CD14-positive monocyte (primary cell): ENCODE results near the gene PRDM5. TPM values are rescaled to one million over a fixed set of nuclear protein-coding genes. Genes with fewer than 3 reads are reported as not detected.

Source experiments
- DNase-seq, 3 donors: peaks; one replicate each; pipeline ENCODE4 v3.0.0-alpha.2; 2011 to 2022
- H2AFZ ChIP-seq: 2 replicates; pipeline ENCODE4 v1.6.0; 2012; ENCODE audit warnings: mild to moderate bottlenecking, low read depth, low read length, inconsistent platforms; ENCODE audit not compliant: insufficient read depth, poor library complexity, severe bottlenecking
- H3K27ac ChIP-seq, 2 donors: 1 replicate in 1 of 2; 2 replicates in 1 of 2; pipeline ENCODE4 v1.5.1; 2012 to 2013; ENCODE audit warnings: low read length in 2 of 2, control low read depth in 1 of 2, inconsistent platforms in 1 of 2, low read depth in 1 of 2, mild to moderate bottlenecking in 1 of 2
- H3K27me3 ChIP-seq, 2 donors: one replicate each; pipeline versions ENCODE4 v1.6.0 to v1.6.1; 2011 to 2013; ENCODE audit warnings: low read length in 2 of 2; ENCODE audit not compliant: control insufficient read depth in 2 of 2, insufficient read depth in 2 of 2
- H3K36me3 ChIP-seq, 2 donors: replicated peaks in 1 of 2; 1 replicate in 1 of 2; 2 replicates in 1 of 2; pipeline versions ENCODE4 v1.5.1 to v1.6.1; 2012 to 2013; ENCODE audit warnings: low read length in 2 of 2, control low read depth in 1 of 2, inconsistent platforms in 1 of 2, mild to moderate bottlenecking in 1 of 2; ENCODE audit not compliant: insufficient read depth in 2 of 2, control insufficient read depth in 1 of 2
- H3K4me1 ChIP-seq, 2 donors: 1 replicate in 1 of 2; 2 replicates in 1 of 2; pipeline versions ENCODE4 v1.5.1 to v1.6.1; 2012 to 2013; ENCODE audit warnings: low read length in 2 of 2, control low read depth in 1 of 2, inconsistent platforms in 1 of 2, mild to moderate bottlenecking in 1 of 2, moderate library complexity in 1 of 2; ENCODE audit not compliant: insufficient read depth in 2 of 2, control insufficient read depth in 1 of 2
- H3K4me2 ChIP-seq: replicated peaks from 2 replicates; pipeline ENCODE3; 2012; ENCODE audit warnings: low read length, moderate library complexity, mild to moderate bottlenecking; ENCODE audit not compliant: poor library complexity, severe bottlenecking; ENCODE audit errors: extremely low read depth
- H3K4me3 ChIP-seq, 3 experiments: fragments of 200-600 bp in 1 of 3; sonication (generic) in 1 of 3; replicated peaks in 1 of 3; 1 replicate in 2 of 3; 2 replicates in 1 of 3; pipeline ENCODE4 v1.5.1; 2011 to 2013; ENCODE audit warnings: low read length in 3 of 3, mild to moderate bottlenecking in 3 of 3, control low read depth in 2 of 3, low read depth in 2 of 3, inconsistent platforms in 1 of 3, moderate library complexity in 1 of 3
- H3K79me2 ChIP-seq: 2 replicates; pipeline ENCODE4 v1.6.0; 2012; ENCODE audit warnings: mild to moderate bottlenecking, control low read depth, inconsistent platforms, low read length, moderate library complexity; ENCODE audit not compliant: insufficient read depth
- H3K9ac ChIP-seq: 2 replicates; pipeline ENCODE4 v1.6.0; 2017; ENCODE audit warnings: low read length, mild to moderate bottlenecking; ENCODE audit not compliant: insufficient read depth, poor library complexity, severe bottlenecking
- H3K9me3 ChIP-seq, 2 donors: replicated peaks in 1 of 2; 1 replicate in 1 of 2; 2 replicates in 1 of 2; pipeline versions ENCODE4 v1.5.1 to v1.6.1; 2012 to 2013; ENCODE audit warnings: low read length in 2 of 2, control low read depth in 1 of 2; ENCODE audit not compliant: control insufficient read depth in 1 of 2, insufficient read depth in 1 of 2
- H4K20me1 ChIP-seq: 2 replicates; pipeline ENCODE4 v1.6.0; 2012; ENCODE audit warnings: mild to moderate bottlenecking, low read length, control low read depth, moderate library complexity; ENCODE audit not compliant: insufficient read depth
- H3K27ac Mint-ChIP-seq, 7 donors: one replicate each; pipeline ENCODE4 v1.8.0; 2020; ENCODE audit warnings: mild to moderate bottlenecking in 7 of 7, mixed read lengths in 7 of 7, moderate library complexity in 6 of 7, inconsistent platforms in 2 of 7
- H3K27me3 Mint-ChIP-seq, 3 donors: one replicate each; pipeline ENCODE4 v1.8.0; 2021 to 2022; ENCODE audit warnings: low read depth in 3 of 3, mild to moderate bottlenecking in 3 of 3, mixed read lengths in 3 of 3, moderate library complexity in 3 of 3, inconsistent platforms in 1 of 3
- H3K36me3 Mint-ChIP-seq, 2 donors: one replicate each; pipeline ENCODE4 v1.8.0; 2020; ENCODE audit warnings: mixed read lengths in 2 of 2, inconsistent platforms in 1 of 2, mild to moderate bottlenecking in 1 of 2
- H3K4me1 Mint-ChIP-seq: one replicate; pipeline ENCODE4 v1.8.0; 2020; ENCODE audit warnings: mild to moderate bottlenecking, mixed read lengths
- H3K4me3 Mint-ChIP-seq, 2 donors: one replicate each; pipeline ENCODE4 v1.8.0; 2020; ENCODE audit warnings: mild to moderate bottlenecking in 2 of 2, mixed read lengths in 2 of 2, moderate library complexity in 1 of 2
- H3K9me3 Mint-ChIP-seq, 7 donors: one replicate each; pipeline ENCODE4 v1.8.0; 2020 to 2022; ENCODE audit warnings: mixed read lengths in 7 of 7, mild to moderate bottlenecking in 6 of 7, moderate library complexity in 6 of 7, inconsistent platforms in 2 of 7
- WGBS: methylation state at CpG from one replicate; pipeline ENCODE4 v1.1.5; 2013; ENCODE audit warnings: missing lambda C conversion rate; ENCODE audit not compliant: insufficient coverage; 5-methylcytosine and 5-hydroxymethylcytosine counted together
- intact Hi-C, 2 donors: fragments of 100-400 bp; cut with micrococcal nuclease; formaldehyde crosslinking; loops; one replicate each; pipeline versions ENCODE4 v1.15.0 to v1.15.1; 2023
- polyA plus RNA-seq, 3 donors: library from polyadenylated mRNA; depleted of rRNA in 1 of 3; unstranded in 2 of 3; stranded (reverse) in 1 of 3; fragments of 300-500 nt in 2 of 3; fragments of >200 nt in 1 of 3; fragmentation: Illumina TruSeq in 2 of 3; gene quantifications; 1 replicate in 2 of 3; 2 replicates in 1 of 3; pipeline ENCODE4 v1.2.3, GENCODE V29; 2012 to 2021
- TF ChIP-seq, protein P1 (sequence below): fragments of 200-600 bp; IDR thresholded peaks from one replicate; pipeline ENCODE4 v1.8.0; 2022; ENCODE audit warnings: antibody characterized with exemption, mild to moderate bottlenecking

Gene PRDM5
- polyA plus RNA-seq, 3 donors: 0.12 to 0.25 (median 0.17) TPM

DNA sequence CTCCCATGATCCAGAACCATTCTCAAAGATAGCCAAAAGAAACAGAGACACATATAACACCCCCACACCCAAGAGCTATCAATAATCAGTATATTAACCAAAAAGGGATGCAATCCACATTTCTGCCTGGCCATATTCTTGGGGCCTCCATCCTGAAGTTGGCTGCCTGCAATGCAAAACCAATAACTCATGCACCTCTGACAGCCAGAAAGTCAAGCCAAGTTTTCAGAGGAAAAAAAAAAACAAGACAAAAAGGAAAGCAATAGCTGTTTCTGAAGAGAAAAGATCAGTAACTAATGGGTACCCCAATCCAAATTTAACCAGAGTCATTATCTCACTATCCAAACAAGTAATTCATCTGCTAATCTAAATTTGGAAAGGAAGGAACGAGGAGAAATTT lies 7.3 kb upstream of the PRDM5 start:
- Mint-ChIP-seq H3K27ac (no peak overlapping the region), H3K4me1 (no peaks in the 10 kb centered on the region), H3K27me3 (peaks cover 10 to 17% (median 12%) of the 10 kb centered on the region in 3 donors), H3K36me3 (no peaks in the 10 kb centered on the region), H3K9me3 (peaks cover 0 to 5% (median 1%) of the 10 kb centered on the region in 7 donors), H3K4me3 (no peak overlapping the region)
- no peak overlapping the region for H3K9ac ChIP-seq
- H4K20me1 ChIP-seq: no peaks in the 10 kb centered on the region
- H2AFZ ChIP-seq: no peak overlapping the region
- no peak for DNase-seq
- H3K9me3 ChIP-seq: no peaks in the 10 kb centered on the region
- no peak overlapping the region for H3K27ac ChIP-seq
- no peaks in the 10 kb centered on the region for H3K36me3 ChIP-seq
- H3K4me3 ChIP-seq: no peak overlapping the region
- H3K79me2 ChIP-seq: no peaks in the 10 kb centered on the region
- no peaks in the 10 kb centered on the region for H3K27me3 ChIP-seq
- TF ChIP-seq, protein P1, sequence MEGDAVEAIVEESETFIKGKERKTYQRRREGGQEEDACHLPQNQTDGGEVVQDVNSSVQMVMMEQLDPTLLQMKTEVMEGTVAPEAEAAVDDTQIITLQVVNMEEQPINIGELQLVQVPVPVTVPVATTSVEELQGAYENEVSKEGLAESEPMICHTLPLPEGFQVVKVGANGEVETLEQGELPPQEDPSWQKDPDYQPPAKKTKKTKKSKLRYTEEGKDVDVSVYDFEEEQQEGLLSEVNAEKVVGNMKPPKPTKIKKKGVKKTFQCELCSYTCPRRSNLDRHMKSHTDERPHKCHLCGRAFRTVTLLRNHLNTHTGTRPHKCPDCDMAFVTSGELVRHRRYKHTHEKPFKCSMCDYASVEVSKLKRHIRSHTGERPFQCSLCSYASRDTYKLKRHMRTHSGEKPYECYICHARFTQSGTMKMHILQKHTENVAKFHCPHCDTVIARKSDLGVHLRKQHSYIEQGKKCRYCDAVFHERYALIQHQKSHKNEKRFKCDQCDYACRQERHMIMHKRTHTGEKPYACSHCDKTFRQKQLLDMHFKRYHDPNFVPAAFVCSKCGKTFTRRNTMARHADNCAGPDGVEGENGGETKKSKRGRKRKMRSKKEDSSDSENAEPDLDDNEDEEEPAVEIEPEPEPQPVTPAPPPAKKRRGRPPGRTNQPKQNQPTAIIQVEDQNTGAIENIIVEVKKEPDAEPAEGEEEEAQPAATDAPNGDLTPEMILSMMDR: no peak
- no peak overlapping the region for H3K4me2 ChIP-seq
- no CpG with 5 or more reads among the region's 1 CpG for WGBS
- H3K4me1 ChIP-seq: no peaks in the 10 kb centered on the region
- intact Hi-C loops: no loop called here

DNA sequence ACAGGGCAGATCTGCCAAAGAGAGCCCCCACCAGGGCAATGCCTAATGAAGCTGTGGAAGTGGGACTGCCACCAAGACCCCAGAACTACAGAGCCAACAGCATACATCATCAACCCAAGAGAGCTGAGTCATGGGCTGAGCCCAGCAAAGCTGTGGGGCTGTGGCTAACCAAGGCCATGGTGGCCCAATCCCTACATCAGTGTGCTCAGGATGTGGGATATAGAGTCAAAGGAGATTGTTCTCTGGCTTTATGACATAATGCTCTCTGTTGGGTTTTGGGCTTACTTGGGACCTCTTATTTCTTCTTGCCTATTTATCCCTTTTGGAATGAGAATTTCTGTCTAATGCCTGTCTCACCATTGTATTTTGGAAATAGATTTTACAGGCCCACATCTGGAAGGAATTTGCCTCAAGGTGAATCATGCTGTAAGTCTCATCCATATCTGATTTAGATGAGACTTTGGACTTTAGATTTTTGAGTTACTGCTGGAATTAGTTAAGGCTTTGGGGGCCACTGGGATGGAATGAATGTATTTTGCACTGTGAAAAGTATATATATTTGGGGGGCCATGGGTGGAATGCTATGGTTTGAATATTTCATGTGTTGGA lies 5.4 kb upstream of the PRDM5 start:
- H3K4me2 ChIP-seq: no peak overlapping the region

More for the DNA sequence above, 5.4 kb upstream of the PRDM5 start:
- H3K36me3 Mint-ChIP-seq: no peaks in the 10 kb centered on the region
- Histone ChIP-seq H3K4me3 (no peak overlapping the region), H3K9ac (no peak overlapping the region), H2AFZ (no peak overlapping the region), H3K27ac (no peak overlapping the region), H3K9me3 (no peaks in the 10 kb centered on the region), H3K27me3 (peaks cover 5 to 17% of the 10 kb centered on the region in 2 donors), H3K4me1 (peaks cover 0 to 7% of the 10 kb centered on the region in 2 donors), H3K36me3 (no peaks in the 10 kb centered on the region), H4K20me1 (no peaks in the 10 kb centered on the region), H3K79me2 (no peaks in the 10 kb centered on the region)
- H3K4me1 Mint-ChIP-seq: peaks cover 5% of the 10 kb centered on the region
- TF ChIP-seq, protein P1: no peak
- H3K27me3 Mint-ChIP-seq: peaks cover 25 to 37% (median 28%) of the 10 kb centered on the region in 3 donors
- intact Hi-C loops: no loop called here
- no peak overlapping the region for H3K4me3 Mint-ChIP-seq
- H3K9me3 Mint-ChIP-seq: peaks cover 0 to 9% (median 1%) of the 10 kb centered on the region in 7 donors
- H3K27ac Mint-ChIP-seq: no peak overlapping the region
- DNase-seq: no peak
